H9 (cell line): ENCODE measurements around the gene L3MBTL4. TPM values are rescaled to one million over a fixed set of nuclear protein-coding genes. Genes with fewer than 3 reads are reported as not detected.

Experiments
- DNase-seq: peaks from one replicate; pipeline ENCODE4 v3.0.0-alpha.2; 2017
- H2AFZ ChIP-seq: one replicate; pipeline ENCODE4 v1.6.1; 2013; ENCODE audit warnings: mild to moderate bottlenecking, low read length, control low read depth, moderate library complexity
- H2AK5ac ChIP-seq: 2 replicates; pipeline ENCODE4 v1.6.1; 2013; ENCODE audit warnings: low read length, control low read depth, mixed read lengths; ENCODE audit not compliant: insufficient read length
- H2BK120ac ChIP-seq: one replicate; pipeline ENCODE4 v1.6.1; 2013; ENCODE audit warnings: low read depth, mild to moderate bottlenecking, low read length, control low read depth, inconsistent platforms; ENCODE audit not compliant: poor library complexity, severe bottlenecking
- H2BK12ac ChIP-seq: 2 replicates; pipeline ENCODE4 v1.6.1; 2013; ENCODE audit warnings: low read length, control low read depth, mixed read lengths, low read depth; ENCODE audit not compliant: insufficient read length
- H2BK15ac ChIP-seq: 2 replicates; pipeline ENCODE4 v1.6.1; 2013; ENCODE audit warnings: low read depth, low read length, control low read depth
- H2BK20ac ChIP-seq: one replicate; pipeline ENCODE4 v1.6.1; 2013; ENCODE audit warnings: low read depth, mild to moderate bottlenecking, low read length, control low read depth, inconsistent platforms; ENCODE audit not compliant: poor library complexity, severe bottlenecking
- H2BK5ac ChIP-seq: 2 replicates; pipeline ENCODE4 v1.6.1; 2013; ENCODE audit warnings: low read length, control low read depth, mixed read lengths; ENCODE audit not compliant: insufficient read length
- H3K14ac ChIP-seq: 2 replicates; pipeline ENCODE4 v1.6.1; 2013; ENCODE audit warnings: low read length, control low read depth; ENCODE audit not compliant: insufficient read depth
- H3K18ac ChIP-seq: 2 replicates; pipeline ENCODE4 v1.6.1; 2013; ENCODE audit warnings: low read depth, mild to moderate bottlenecking, mixed read lengths, low read length, control low read depth; ENCODE audit not compliant: insufficient read length
- H3K23ac ChIP-seq: 2 replicates; pipeline ENCODE4 v1.6.1; 2013; ENCODE audit warnings: low read length, control low read depth, mixed read lengths, low read depth; ENCODE audit not compliant: insufficient read length
- H3K23me2 ChIP-seq: 2 replicates; pipeline ENCODE4 v1.6.1; 2013; ENCODE audit warnings: low read depth, mild to moderate bottlenecking, mixed read lengths, low read length, control low read depth; ENCODE audit not compliant: insufficient read length, poor library complexity, severe bottlenecking
- H3K27ac ChIP-seq: 2 replicates; pipeline ENCODE4 v1.5.1; 2013; ENCODE audit warnings: low read length, control low read depth, mixed read lengths, low read depth; ENCODE audit not compliant: insufficient read length
- H3K27me3 ChIP-seq: 2 replicates; pipeline ENCODE4 v1.6.1; 2013; ENCODE audit warnings: low read length, control low read depth, inconsistent platforms; ENCODE audit not compliant: insufficient read depth
- H3K4ac ChIP-seq: 2 replicates; pipeline ENCODE4 v1.6.1; 2013; ENCODE audit warnings: low read depth, mild to moderate bottlenecking, control low read depth, inconsistent platforms, low read length, moderate library complexity
- H3K4me1 ChIP-seq: 2 replicates; pipeline ENCODE4 v1.6.1; 2013; ENCODE audit warnings: low read length, control low read depth, inconsistent platforms; ENCODE audit not compliant: insufficient read depth
- H3K4me2 ChIP-seq: 2 replicates; pipeline ENCODE4 v1.6.1; 2013; ENCODE audit warnings: low read length, control low read depth, mixed read lengths; ENCODE audit not compliant: insufficient read length, insufficient read depth
- H3K56ac ChIP-seq: 2 replicates; pipeline ENCODE4 v1.6.1; 2013; ENCODE audit warnings: low read depth, mild to moderate bottlenecking, mixed read lengths, low read length, control low read depth; ENCODE audit not compliant: insufficient read length
- H3K79me1 ChIP-seq: 2 replicates; pipeline ENCODE4 v1.6.1; 2013; ENCODE audit warnings: low read depth, mild to moderate bottlenecking, moderate library complexity, low read length, control low read depth, inconsistent platforms; ENCODE audit not compliant: insufficient read depth, poor library complexity, severe bottlenecking
- H3K79me2 ChIP-seq: 2 replicates; pipeline ENCODE4 v1.6.1; 2013; ENCODE audit warnings: low read length, control low read depth, inconsistent platforms; ENCODE audit not compliant: insufficient read depth
- H3K9ac ChIP-seq: 2 replicates; pipeline ENCODE4 v1.6.1; 2013; ENCODE audit warnings: low read length, control low read depth, mixed read lengths; ENCODE audit not compliant: insufficient read length; ENCODE audit errors: extremely low read depth
- H3K9me3 ChIP-seq: one replicate; pipeline ENCODE4 v1.6.1; 2013; ENCODE audit warnings: low read depth, low read length, inconsistent platforms; ENCODE audit not compliant: control insufficient read depth
- H3T11ph ChIP-seq: one replicate; pipeline ENCODE4 v1.6.1; 2013; ENCODE audit warnings: mild to moderate bottlenecking, low read length, control low read depth, inconsistent platforms
- H4K20me1 ChIP-seq: one replicate; pipeline ENCODE4 v1.6.1; 2013; ENCODE audit not compliant: control insufficient read depth, insufficient read length, insufficient read depth
- H4K5ac ChIP-seq: 2 replicates; pipeline ENCODE4 v1.6.1; 2013; ENCODE audit warnings: low read depth, mild to moderate bottlenecking, mixed read lengths, low read length, control low read depth; ENCODE audit not compliant: insufficient read length
- H4K8ac ChIP-seq: replicated peaks from 2 replicates; pipeline ENCODE4 v1.6.1; 2013; ENCODE audit warnings: low read length, control low read depth, mixed read lengths, low read depth; ENCODE audit not compliant: insufficient read length
- H4K91ac ChIP-seq: 2 replicates; pipeline ENCODE4 v1.6.1; 2013; ENCODE audit warnings: low read depth, mild to moderate bottlenecking, moderate library complexity, mixed read lengths, low read length, control low read depth; ENCODE audit not compliant: insufficient read length
- H3K27ac Mint-ChIP-seq, 3 experiments: 2 replicates in 2 of 3; 3 replicates in 1 of 3; pipeline ENCODE4 v1.8.0; 2020 to 2021; ENCODE audit warnings: mixed read lengths in 3 of 3, mild to moderate bottlenecking in 1 of 3, moderate library complexity in 1 of 3
- H3K27me3 Mint-ChIP-seq: 2 replicates; pipeline ENCODE4 v1.8.0; 2021; ENCODE audit warnings: low read depth, mild to moderate bottlenecking, moderate library complexity, mixed read lengths
- H3K36me3 Mint-ChIP-seq, 3 experiments: 2 replicates in 2 of 3; 3 replicates in 1 of 3; pipeline ENCODE4 v1.8.0; 2020 to 2021; ENCODE audit warnings: low read depth in 3 of 3, mixed read lengths in 3 of 3; ENCODE audit not compliant: insufficient read depth in 1 of 3
- H3K4me1 Mint-ChIP-seq, 2 experiments: 2 replicates each; pipeline ENCODE4 v1.8.0; 2020; ENCODE audit warnings: mixed read lengths in 2 of 2
- H3K4me3 Mint-ChIP-seq, 2 experiments: 2 replicates in 1 of 2; 3 replicates in 1 of 2; pipeline ENCODE4 v1.8.0; 2020 to 2021; ENCODE audit warnings: mild to moderate bottlenecking in 2 of 2, mixed read lengths in 2 of 2, moderate library complexity in 1 of 2
- H3K9me3 Mint-ChIP-seq, 2 experiments: 2 replicates in 1 of 2; 3 replicates in 1 of 2; pipeline ENCODE4 v1.8.0; 2020; ENCODE audit warnings: mild to moderate bottlenecking in 2 of 2, mixed read lengths in 2 of 2, moderate library complexity in 1 of 2
- WGBS: extraction: QIAGEN DNeasy Blood & Tissue Kit; methylation state at CpG from one replicate; pipeline ENCODE4 v1.1.7; 2013; ENCODE audit warnings: missing lambda C conversion rate, low lambda C conversion rate, mixed read lengths; ENCODE audit not compliant: insufficient read length; ENCODE audit errors: extremely low coverage; 5-methylcytosine and 5-hydroxymethylcytosine counted together
- total RNA-seq: library from RNA; stranded (reverse); gene quantifications from 2 replicates; pipeline ENCODE4 v1.2.1, GENCODE V29; 2021
- TF ChIP-seq, protein P1 (sequence below): fragments of 200-600 bp; sonication (generic); conservative IDR thresholded peaks from 3 replicates; pipeline ENCODE4 v1.8.0; 2021; ENCODE audit warnings: antibody characterized with exemption, mild to moderate bottlenecking

L3MBTL4 gene
- total RNA-seq, 1 experiment from 2014 or later = 1.9 TPM

DNA sequence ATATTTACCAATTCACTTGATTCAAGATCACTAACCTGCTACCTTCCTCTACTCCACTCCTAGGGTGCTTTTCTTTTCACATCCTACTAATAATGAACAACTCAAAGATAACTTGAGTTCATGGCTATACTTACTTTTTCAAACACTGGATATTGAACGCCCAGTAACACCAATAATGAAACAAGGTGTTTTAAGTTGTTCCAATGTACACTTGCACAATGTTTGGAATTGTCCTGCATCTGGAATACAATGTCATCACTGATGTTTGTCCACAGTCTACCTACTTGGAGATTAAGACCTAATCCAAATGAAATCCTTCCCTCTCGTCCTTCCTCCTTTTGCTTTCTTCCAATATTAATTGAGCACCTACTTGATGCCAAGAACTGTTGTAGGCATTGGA lies 301.1 kb downstream of the L3MBTL4 start:
- no peaks in the 10 kb centered on the region for H3K4me1 ChIP-seq
- H3K9me3 ChIP-seq = no peaks in the 10 kb centered on the region
- no peaks in the 10 kb centered on the region for H3K79me1 ChIP-seq
- no peak overlapping the region for H3K27ac Mint-ChIP-seq
- H3K79me2 ChIP-seq = no peaks in the 10 kb centered on the region
- H3K4me1 Mint-ChIP-seq = no peaks in the 10 kb centered on the region
- no peak overlapping the region for H2AFZ ChIP-seq
- no CpG with 5 or more reads among the region's 2 CpGs for WGBS
- DNase-seq = no peak
- H4K20me1 ChIP-seq = no peaks in the 10 kb centered on the region
- no peak overlapping the region for H2BK5ac ChIP-seq
- no peak overlapping the region for H3K4ac ChIP-seq
- no peak overlapping the region for H2BK120ac ChIP-seq
- no peak overlapping the region for H3K27ac ChIP-seq
- no peak overlapping the region for H4K5ac ChIP-seq
- H3K18ac ChIP-seq = no peak overlapping the region
- no peak overlapping the region for H2BK20ac ChIP-seq
- no peak overlapping the region for H3K23ac ChIP-seq
- H3K23me2 ChIP-seq = no peaks in the 10 kb centered on the region
- H3K4me3 Mint-ChIP-seq = no peak overlapping the region
- TF ChIP-seq, protein P1, sequence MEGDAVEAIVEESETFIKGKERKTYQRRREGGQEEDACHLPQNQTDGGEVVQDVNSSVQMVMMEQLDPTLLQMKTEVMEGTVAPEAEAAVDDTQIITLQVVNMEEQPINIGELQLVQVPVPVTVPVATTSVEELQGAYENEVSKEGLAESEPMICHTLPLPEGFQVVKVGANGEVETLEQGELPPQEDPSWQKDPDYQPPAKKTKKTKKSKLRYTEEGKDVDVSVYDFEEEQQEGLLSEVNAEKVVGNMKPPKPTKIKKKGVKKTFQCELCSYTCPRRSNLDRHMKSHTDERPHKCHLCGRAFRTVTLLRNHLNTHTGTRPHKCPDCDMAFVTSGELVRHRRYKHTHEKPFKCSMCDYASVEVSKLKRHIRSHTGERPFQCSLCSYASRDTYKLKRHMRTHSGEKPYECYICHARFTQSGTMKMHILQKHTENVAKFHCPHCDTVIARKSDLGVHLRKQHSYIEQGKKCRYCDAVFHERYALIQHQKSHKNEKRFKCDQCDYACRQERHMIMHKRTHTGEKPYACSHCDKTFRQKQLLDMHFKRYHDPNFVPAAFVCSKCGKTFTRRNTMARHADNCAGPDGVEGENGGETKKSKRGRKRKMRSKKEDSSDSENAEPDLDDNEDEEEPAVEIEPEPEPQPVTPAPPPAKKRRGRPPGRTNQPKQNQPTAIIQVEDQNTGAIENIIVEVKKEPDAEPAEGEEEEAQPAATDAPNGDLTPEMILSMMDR = no peak
- no peaks in the 10 kb centered on the region for H3K36me3 Mint-ChIP-seq
- H3K27me3 Mint-ChIP-seq = no peaks in the 10 kb centered on the region
- H3K14ac ChIP-seq = no peak overlapping the region
- no peak overlapping the region for H4K8ac ChIP-seq
- no peak overlapping the region for H3T11ph ChIP-seq
- H2BK15ac ChIP-seq = no peak overlapping the region
- H3K9ac ChIP-seq = no peak overlapping the region
- no peak overlapping the region for H3K56ac ChIP-seq
- H2AK5ac ChIP-seq = no peak overlapping the region
- H3K4me2 ChIP-seq = no peak overlapping the region
- no peak overlapping the region for H2BK12ac ChIP-seq
- H4K91ac ChIP-seq = no peak overlapping the region
- H3K27me3 ChIP-seq = no peaks in the 10 kb centered on the region
- no peaks in the 10 kb centered on the region for H3K9me3 Mint-ChIP-seq
